GM23338 (cell line): ENCODE measurements around the gene CD80.

ENCODE experiments used
- EZH2 ChIP-seq: fragments of 200-600 bp; sonication (generic); IDR thresholded peaks from one replicate; pipeline ENCODE4 v1.8.0; 2017; ENCODE audit warnings: antibody characterized with exemption, mild to moderate bottlenecking, low read depth; ENCODE audit not compliant: unreplicated experiment
- EZH2phosphoT487 ChIP-seq: fragments of 200-600 bp; sonication (generic); IDR thresholded peaks from one replicate; pipeline ENCODE4 v1.8.1; 2018; ENCODE audit warnings: antibody characterized with exemption; ENCODE audit not compliant: unreplicated experiment
- NANOG ChIP-seq: IDR thresholded peaks from 2 replicates; pipeline ENCODE4 v1.6.1; 2016; ENCODE audit warnings: antibody characterized with exemption, borderline replicate concordance
- POLR2AphosphoS5 ChIP-seq: IDR thresholded peaks from 2 replicates; pipeline ENCODE4 v1.6.1; 2016; ENCODE audit warnings: antibody characterized with exemption, low read depth
- ZNF114 ChIP-seq: fragments of 250-450 bp; sonication (Bioruptor Pico); IDR thresholded peaks from 2 replicates; pipeline ENCODE4 v1.5.0; 2020; ENCODE audit warnings: mild to moderate bottlenecking, moderate library complexity
- TF ChIP-seq, protein P1 (sequence below), 2 experiments: fragments of 200-600 bp in 1 of 2; sonication (generic) in 1 of 2; conservative IDR thresholded peaks; 2 replicates each; pipeline versions ENCODE4 v1.5.1 to v1.6.1; 2016 to 2017; ENCODE audit warnings: antibody characterized with exemption in 2 of 2, low read depth in 2 of 2, mild to moderate bottlenecking in 2 of 2, moderate library complexity in 1 of 2
- TF ChIP-seq, protein P2 (sequence below): IDR thresholded peaks from one replicate; pipeline ENCODE4 v1.6.1; 2018; ENCODE audit warnings: antibody characterized with exemption; ENCODE audit not compliant: unreplicated experiment

DNA sequence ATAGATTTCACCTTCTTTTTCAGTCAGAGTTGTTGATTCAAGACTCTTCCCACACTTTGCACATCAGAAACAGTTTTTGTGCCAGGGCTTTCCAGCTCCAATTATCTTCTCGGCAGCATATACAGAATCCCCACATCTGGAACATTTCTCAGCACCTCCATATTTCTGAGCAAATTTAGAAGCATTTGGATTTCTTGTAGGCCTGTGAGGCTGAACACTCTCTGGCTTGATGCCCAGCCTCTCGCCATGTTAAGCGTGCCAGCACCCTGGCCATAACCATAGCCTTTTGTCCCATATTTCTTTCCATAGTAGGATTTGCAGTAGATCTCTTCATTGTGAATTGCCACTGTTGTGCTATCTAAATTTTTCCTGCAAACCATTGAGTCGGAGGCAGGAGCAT lies 28.3 kb downstream of the CD80 start:
- no peak for TF ChIP-seq NANOG
- TF ChIP-seq, protein P1, sequence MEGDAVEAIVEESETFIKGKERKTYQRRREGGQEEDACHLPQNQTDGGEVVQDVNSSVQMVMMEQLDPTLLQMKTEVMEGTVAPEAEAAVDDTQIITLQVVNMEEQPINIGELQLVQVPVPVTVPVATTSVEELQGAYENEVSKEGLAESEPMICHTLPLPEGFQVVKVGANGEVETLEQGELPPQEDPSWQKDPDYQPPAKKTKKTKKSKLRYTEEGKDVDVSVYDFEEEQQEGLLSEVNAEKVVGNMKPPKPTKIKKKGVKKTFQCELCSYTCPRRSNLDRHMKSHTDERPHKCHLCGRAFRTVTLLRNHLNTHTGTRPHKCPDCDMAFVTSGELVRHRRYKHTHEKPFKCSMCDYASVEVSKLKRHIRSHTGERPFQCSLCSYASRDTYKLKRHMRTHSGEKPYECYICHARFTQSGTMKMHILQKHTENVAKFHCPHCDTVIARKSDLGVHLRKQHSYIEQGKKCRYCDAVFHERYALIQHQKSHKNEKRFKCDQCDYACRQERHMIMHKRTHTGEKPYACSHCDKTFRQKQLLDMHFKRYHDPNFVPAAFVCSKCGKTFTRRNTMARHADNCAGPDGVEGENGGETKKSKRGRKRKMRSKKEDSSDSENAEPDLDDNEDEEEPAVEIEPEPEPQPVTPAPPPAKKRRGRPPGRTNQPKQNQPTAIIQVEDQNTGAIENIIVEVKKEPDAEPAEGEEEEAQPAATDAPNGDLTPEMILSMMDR (conservative IDR thresholded peaks at IDR 0.05; ENCODE audit: low read depth in 2 of 2), result no peak
- TF ChIP-seq, protein P2, sequence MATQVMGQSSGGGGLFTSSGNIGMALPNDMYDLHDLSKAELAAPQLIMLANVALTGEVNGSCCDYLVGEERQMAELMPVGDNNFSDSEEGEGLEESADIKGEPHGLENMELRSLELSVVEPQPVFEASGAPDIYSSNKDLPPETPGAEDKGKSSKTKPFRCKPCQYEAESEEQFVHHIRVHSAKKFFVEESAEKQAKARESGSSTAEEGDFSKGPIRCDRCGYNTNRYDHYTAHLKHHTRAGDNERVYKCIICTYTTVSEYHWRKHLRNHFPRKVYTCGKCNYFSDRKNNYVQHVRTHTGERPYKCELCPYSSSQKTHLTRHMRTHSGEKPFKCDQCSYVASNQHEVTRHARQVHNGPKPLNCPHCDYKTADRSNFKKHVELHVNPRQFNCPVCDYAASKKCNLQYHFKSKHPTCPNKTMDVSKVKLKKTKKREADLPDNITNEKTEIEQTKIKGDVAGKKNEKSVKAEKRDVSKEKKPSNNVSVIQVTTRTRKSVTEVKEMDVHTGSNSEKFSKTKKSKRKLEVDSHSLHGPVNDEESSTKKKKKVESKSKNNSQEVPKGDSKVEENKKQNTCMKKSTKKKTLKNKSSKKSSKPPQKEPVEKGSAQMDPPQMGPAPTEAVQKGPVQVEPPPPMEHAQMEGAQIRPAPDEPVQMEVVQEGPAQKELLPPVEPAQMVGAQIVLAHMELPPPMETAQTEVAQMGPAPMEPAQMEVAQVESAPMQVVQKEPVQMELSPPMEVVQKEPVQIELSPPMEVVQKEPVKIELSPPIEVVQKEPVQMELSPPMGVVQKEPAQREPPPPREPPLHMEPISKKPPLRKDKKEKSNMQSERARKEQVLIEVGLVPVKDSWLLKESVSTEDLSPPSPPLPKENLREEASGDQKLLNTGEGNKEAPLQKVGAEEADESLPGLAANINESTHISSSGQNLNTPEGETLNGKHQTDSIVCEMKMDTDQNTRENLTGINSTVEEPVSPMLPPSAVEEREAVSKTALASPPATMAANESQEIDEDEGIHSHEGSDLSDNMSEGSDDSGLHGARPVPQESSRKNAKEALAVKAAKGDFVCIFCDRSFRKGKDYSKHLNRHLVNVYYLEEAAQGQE, result no peak
- TF ChIP-seq POLR2AphosphoS5, result no peak
- TF ChIP-seq ZNF114 (CRISPR knock-in tag), result no peak
- TF ChIP-seq EZH2, result no peak
- TF ChIP-seq EZH2phosphoT487, result no peak
